GM18505 (cell line): Measurements from ENCODE around the gene NR3C2.

Source experiments
- ATAC-seq: cut with Tn5 transposase; IDR thresholded peaks from one replicate; pipeline ENCODE4 v1.9.1; 2021; ENCODE audit not compliant: unreplicated experiment
- POLR2A ChIP-seq: IDR thresholded peaks from 4 replicates; pipeline ENCODE4 v1.6.1; 2011; ENCODE audit warnings: borderline replicate concordance; ENCODE audit not compliant: insufficient read depth, insufficient read length; ENCODE audit errors: extremely low read depth

NR3C2 gene

GRCh38 chr4:148376151-148376550, 66.1 kb downstream of the NR3C2 start:
- TF ChIP-seq POLR2A: no peak

GRCh38 chr4:148375584-148375983, 66.6 kb downstream of the NR3C2 start:
- no peak for TF ChIP-seq POLR2A
- no peak for ATAC-seq

More at GRCh38 chr4:148376151-148376550, 66.1 kb downstream of the NR3C2 start:
- ATAC-seq: no peak

- no peak for TF ChIP-seq POLR2A
- ATAC-seq: no peak
Observed at GRCh38 chr4:148373093-148373492, 69.1 kb downstream of the NR3C2 start.

GRCh38 chr4:148369919-148370318, 72.3 kb downstream of the NR3C2 start:
- ATAC-seq: no peak
- no peak for TF ChIP-seq POLR2A

GRCh38 chr4:148367756-148368155, 74.5 kb downstream of the NR3C2 start:
- ATAC-seq: no peak
- no peak for TF ChIP-seq POLR2A

GRCh38 chr4:148366251-148366650, 76.0 kb downstream of the NR3C2 start:
- no peak for TF ChIP-seq POLR2A
- ATAC-seq: no peak

- no peak for ATAC-seq
Observed at GRCh38 chr4:148364525-148364924, 77.7 kb downstream of the NR3C2 start.

GRCh38 chr4:148359769-148360168, 82.4 kb downstream of the NR3C2 start:
- no peak for ATAC-seq
- TF ChIP-seq POLR2A: no peak

More at GRCh38 chr4:148364525-148364924, 77.7 kb downstream of the NR3C2 start:
- no peak for TF ChIP-seq POLR2A

GRCh38 chr4:148355442-148356123, 86.6 kb downstream of the NR3C2 start:
- TF ChIP-seq POLR2A: no peak
- no peak for ATAC-seq

- ATAC-seq: no peak
- TF ChIP-seq POLR2A: no peak
Observed at GRCh38 chr4:148354186-148354585, 88.0 kb downstream of the NR3C2 start.

- no peak for ATAC-seq
- no peak for TF ChIP-seq POLR2A
Observed at GRCh38 chr4:148353571-148353970, 88.6 kb downstream of the NR3C2 start.

- no peak for ATAC-seq
- TF ChIP-seq POLR2A: no peak
Observed at GRCh38 chr4:148349153-148349552, 93.1 kb downstream of the NR3C2 start.

GRCh38 chr4:148346657-148347056, 95.6 kb downstream of the NR3C2 start:
- no peak for ATAC-seq
- no peak for TF ChIP-seq POLR2A

- ATAC-seq: no peak
- no peak for TF ChIP-seq POLR2A
Observed at GRCh38 chr4:148345509-148345908, 96.7 kb downstream of the NR3C2 start.

GRCh38 chr4:148344941-148345340, 97.3 kb downstream of the NR3C2 start:
- no peak for ATAC-seq
- TF ChIP-seq POLR2A: no peak
